ENCODE measurements around the gene ITIH4.

DNA sequence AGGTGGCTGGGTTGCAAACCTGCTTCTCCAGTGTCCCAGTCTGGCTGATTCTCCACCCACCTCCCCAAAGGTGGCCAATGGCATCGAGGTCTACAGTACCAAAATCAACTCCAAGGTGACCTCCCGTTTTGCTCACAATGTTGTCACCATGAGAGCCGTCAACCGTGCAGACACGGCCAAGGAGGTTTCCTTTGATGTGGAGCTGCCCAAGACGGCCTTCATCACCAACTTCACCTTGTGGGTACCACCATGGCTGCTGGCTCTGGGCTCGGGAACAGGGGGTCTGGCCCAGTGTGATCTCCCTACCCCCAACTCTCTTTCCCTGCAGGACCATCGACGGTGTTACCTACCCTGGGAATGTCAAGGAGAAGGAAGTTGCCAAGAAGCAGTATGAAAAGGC lies 34.1 kb downstream of the ITIH4 start:
- TF ChIP-seq CTCF (IDR thresholded peaks at IDR 0.05) (no peak), POLR2A (IDR thresholded peaks at IDR 0.05) (no peak)
